ENCODE results near the gene LRRC36. TPM values are rescaled to one million over a fixed set of nuclear protein-coding genes. Genes with fewer than 3 reads are reported as not detected.
A peak's percentile ranks its signal among the peaks of the same experiment; 100 is the strongest.
"Not testable (repeated sequence)": the region's sequence is repeated elsewhere in the genome, so short reads cannot be mapped to it uniquely, and the experiment has no call there.

LRRC36 gene
- total RNA-seq, 4 donors from 2014 or later: 0.30 to 4.6 (median 2.1) TPM; not detected in 1

GRCh38 chr16:67361038-67361437 lies 34.4 kb downstream of the LRRC36 start:
- no peak for TF ChIP-seq EP300 (IDR thresholded peaks at IDR 0.05)
- TF ChIP-seq POLR2A (IDR thresholded peaks at IDR 0.05): no peak
- no peak for TF ChIP-seq CTCF (IDR thresholded peaks at IDR 0.05)
- no peak overlapping the region for H3K4me3 ChIP-seq
- no peak for DNase-seq (ENCODE audit: low spot score in 2 of 2)

DNA sequence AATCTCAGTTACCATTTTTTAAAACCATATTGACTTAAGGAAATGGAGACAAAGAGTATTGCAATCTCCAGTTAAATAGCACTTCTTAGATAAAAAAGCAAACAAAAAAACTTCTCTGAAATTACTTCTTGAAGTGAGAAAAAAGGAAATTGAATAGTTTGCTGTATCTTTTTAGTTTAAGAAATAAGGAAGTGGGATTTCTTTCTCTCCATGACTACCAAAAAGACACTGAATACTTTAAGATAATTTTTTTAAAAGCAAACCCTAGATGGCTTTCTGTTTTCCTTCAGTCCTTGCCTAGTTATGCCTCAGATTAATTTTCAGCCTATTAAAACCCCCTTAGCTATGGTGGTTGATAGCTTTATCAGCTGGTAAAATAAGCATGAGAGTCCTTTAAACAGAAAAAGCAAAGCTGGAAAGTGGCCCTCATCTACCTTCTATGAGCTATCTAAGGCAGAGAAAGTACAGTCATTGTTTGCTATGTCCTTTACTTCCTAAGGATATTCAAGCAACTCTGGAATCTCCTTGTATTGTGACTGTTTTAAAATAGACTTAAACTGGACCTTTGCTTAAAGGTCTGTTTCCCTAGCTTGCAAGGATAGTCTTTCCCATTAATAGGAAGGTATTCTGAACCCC lies 38.1 kb downstream of the LRRC36 start:
- Histone ChIP-seq H3K27ac (no peak overlapping the region), H3K27me3 (no peaks in the 10 kb centered on the region), H3K9me3 (no peaks in the 10 kb centered on the region), H3K4me1 (no peaks in the 10 kb centered on the region), H3K36me3 (no peaks in the 10 kb centered on the region), H3K4me3 (no peak overlapping the region)
- no peak for TF ChIP-seq EP300 (IDR thresholded peaks at IDR 0.05)
- no peak for TF ChIP-seq CTCF (IDR thresholded peaks at IDR 0.05)
- no peak for TF ChIP-seq POLR2A (IDR thresholded peaks at IDR 0.05)
- no peak for DNase-seq (ENCODE audit: low spot score in 2 of 2)

More at GRCh38 chr16:67361038-67361437, 34.4 kb downstream of the LRRC36 start:
- Histone ChIP-seq H3K4me1 (no peaks in the 10 kb centered on the region), H3K27ac (no peak overlapping the region), H3K36me3 (no peaks in the 10 kb centered on the region), H3K27me3 (peaks cover 0 to 2% of the 10 kb centered on the region in 2 donors), H3K9me3 (no peaks in the 10 kb centered on the region)
- WGBS, 2 donors: 57 to 77% methylated on average over 3 of the region's 3 CpGs

- no peak for DNase-seq (ENCODE audit: low spot score in 2 of 2)
- 87 to 93% methylated on average over 4 of the region's 4 CpGs for WGBS, 2 donors
- no peaks in the 10 kb centered on the region for H3K9me3 ChIP-seq
Observed at GRCh38 chr16:67370661-67371060, 44.0 kb downstream of the LRRC36 start.

DNA sequence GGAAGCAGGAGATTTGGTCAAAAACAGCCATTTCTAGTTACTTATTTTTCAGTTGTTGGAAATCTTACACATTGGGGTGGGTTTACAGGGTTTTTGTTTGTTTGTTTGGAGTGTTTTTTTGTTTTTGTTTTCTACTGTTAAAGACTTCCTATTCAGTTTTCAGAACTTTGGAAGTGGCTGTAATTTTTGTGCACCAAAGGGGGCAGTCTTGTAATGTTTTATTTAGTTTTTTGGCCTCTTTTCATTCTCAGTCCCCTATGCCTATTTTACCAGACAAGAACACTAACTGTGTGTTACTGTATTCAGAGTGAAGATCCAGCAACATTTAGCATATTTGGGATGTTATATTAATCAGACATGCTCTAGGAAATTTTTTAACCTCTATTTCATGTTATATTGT lies 46.0 kb downstream of the LRRC36 start:
- no peaks in the 10 kb centered on the region for H3K4me1 ChIP-seq
- no peaks in the 10 kb centered on the region for H3K9me3 ChIP-seq
- H3K4me3 ChIP-seq: no peak overlapping the region
- no peak overlapping the region for H3K27ac ChIP-seq
- no peaks in the 10 kb centered on the region for H3K27me3 ChIP-seq
- TF ChIP-seq EP300 (IDR thresholded peaks at IDR 0.05): no peak
- TF ChIP-seq CTCF (IDR thresholded peaks at IDR 0.05): peak; percentile 18 to 69 (median 47)
- peak in 1 of 2 donors; percentile 14 for DNase-seq (ENCODE audit: low spot score in 2 of 2)
- no peaks in the 10 kb centered on the region for H3K36me3 ChIP-seq

More at GRCh38 chr16:67370661-67371060, 44.0 kb downstream of the LRRC36 start:
- Histone ChIP-seq H3K27me3 (no peaks in the 10 kb centered on the region), H3K36me3 (no peaks in the 10 kb centered on the region), H3K4me3 (no peak overlapping the region), H3K4me1 (no peaks in the 10 kb centered on the region), H3K27ac (no peak overlapping the region)
- no peak for TF ChIP-seq CTCF (IDR thresholded peaks at IDR 0.05)
- TF ChIP-seq EP300 (IDR thresholded peaks at IDR 0.05): no peak
- TF ChIP-seq POLR2A (IDR thresholded peaks at IDR 0.05): no peak

GRCh38 chr16:67376012-67376411 lies 49.4 kb downstream of the LRRC36 start:
- not testable (repeated sequence) for DNase-seq (ENCODE audit: low spot score in 2 of 2); H3K4me3 ChIP-seq; H3K27me3 ChIP-seq; H3K27ac ChIP-seq; H3K36me3 ChIP-seq; H3K4me1 ChIP-seq; H3K9me3 ChIP-seq
- WGBS, 2 donors: 86% methylated on average over 11 of the region's 11 CpGs

- DNase-seq (ENCODE audit: low spot score in 2 of 2): no peak
- H3K36me3 ChIP-seq: no peaks in the 10 kb centered on the region
- no peak overlapping the region for H3K4me3 ChIP-seq
- H3K27ac ChIP-seq: no peak overlapping the region
- H3K27me3 ChIP-seq: no peaks in the 10 kb centered on the region
- 75 to 88% methylated on average over 1 of the region's 1 CpG for WGBS, 2 donors
- H3K4me1 ChIP-seq: no peaks in the 10 kb centered on the region
- no peak for TF ChIP-seq CTCF (IDR thresholded peaks at IDR 0.05)
- no peak for TF ChIP-seq POLR2A (IDR thresholded peaks at IDR 0.05)
- no peak for TF ChIP-seq EP300 (IDR thresholded peaks at IDR 0.05)
- H3K9me3 ChIP-seq: no peaks in the 10 kb centered on the region
Observed at GRCh38 chr16:67378642-67379041, 52.0 kb downstream of the LRRC36 start.

Measured in tibial nerve (tissue), 4 donors.